GM12891 (cell line): ENCODE measurements around the gene COPS8. TPM values are rescaled to one million over a fixed set of nuclear protein-coding genes. Genes with fewer than 3 reads are reported as not detected.

Source experiments
- DNase-seq: peaks from one replicate; pipeline ENCODE4 v3.0.0; 2011; ENCODE audit warnings: low spot score; ENCODE audit not compliant: insufficient read length
- FAIRE-seq: peaks from 2 replicates; lab custom pipeline; 2011; peaks lifted over from hg19 to GRCh38; lab: Jason Lieb, UNC
- PAX5 ChIP-seq: IDR thresholded peaks from 2 replicates; pipeline ENCODE4 v1.6.1; 2011; ENCODE audit warnings: low read length, moderate library complexity, mild to moderate bottlenecking; ENCODE audit not compliant: insufficient read depth, severe bottlenecking
- POLR2A ChIP-seq: IDR thresholded peaks from 2 replicates; pipeline ENCODE4 v1.6.1; 2011; ENCODE audit warnings: low read depth, low read length, control low read depth
- POLR2AphosphoS5 ChIP-seq: IDR thresholded peaks from 2 replicates; pipeline ENCODE4 v1.6.1; 2011; ENCODE audit warnings: low read depth, low read length, control low read depth
- POU2F2 ChIP-seq: IDR thresholded peaks from 2 replicates; pipeline ENCODE4 v1.6.1; 2011; ENCODE audit warnings: low read depth, mild to moderate bottlenecking, control low read depth, low read length, moderate library complexity
- SPI1 ChIP-seq: IDR thresholded peaks from 2 replicates; pipeline ENCODE4 v1.6.1; 2011; ENCODE audit warnings: low read depth, low read length, control low read depth
- TAF1 ChIP-seq: IDR thresholded peaks from 2 replicates; pipeline ENCODE4 v1.6.1; 2011; ENCODE audit warnings: low read depth, low read length, control low read depth
- polyA plus RNA-seq: library from polyadenylated mRNA; unstranded; fragments of >200 nt; gene quantifications from one replicate; pipeline ENCODE4 v1.2.1, GENCODE V29; 2012; ENCODE audit warnings: low read depth, missing spikeins, inconsistent platforms; ENCODE audit not compliant: missing spikeins

Gene COPS8
- polyA plus RNA-seq: 37.0 TPM

- peak; percentile 99 for FAIRE-seq
- DNase-seq: peak; percentile 90
- TF ChIP-seq TAF1 (peak; percentile 80), POLR2AphosphoS5 (peak; percentile 85), POU2F2 (peak; percentile 73; the same call in 1 of the 2 replicates), SPI1 (no peak), PAX5 (peak; percentile 37), POLR2A (peak; percentile 86)
Measured at GRCh38 chr2:237085248-237086221, at the start of gene COPS8. Gene COPS8, plus strand, starts transcription at chr2:237085889. Its CDS starts 76 bp downstream, at chr2:237085965.

- no peak for DNase-seq
- TF ChIP-seq POU2F2 (no peak), POLR2AphosphoS5 (no peak), PAX5 (no peak), POLR2A (no peak), TAF1 (no peak), SPI1 (no peak)
- no peak for FAIRE-seq
Measured at GRCh38 chr2:237039301-237040031, 46.2 kb upstream of the COPS8 start.

- TF ChIP-seq POLR2A: no peak
- TF ChIP-seq PAX5: no peak
- no peak for TF ChIP-seq TAF1
- no peak for TF ChIP-seq POLR2AphosphoS5
- TF ChIP-seq SPI1: no peak
- TF ChIP-seq POU2F2: no peak
Measured at GRCh38 chr2:237041231-237041630, 44.5 kb upstream of the COPS8 start.

GRCh38 chr2:237042101-237042500 is 43.6 kb upstream of the COPS8 start:
- no peak for FAIRE-seq
- DNase-seq: no peak

More at GRCh38 chr2:237041231-237041630, 44.5 kb upstream of the COPS8 start:
- DNase-seq (no peak), FAIRE-seq (no peak)

GRCh38 chr2:237043866-237044265 is 41.8 kb upstream of the COPS8 start:
- TF ChIP-seq SPI1 (no peak), POLR2AphosphoS5 (no peak), POU2F2 (no peak), POLR2A (no peak), PAX5 (no peak), TAF1 (no peak)
- no peak for FAIRE-seq
- DNase-seq: no peak

More at GRCh38 chr2:237042101-237042500, 43.6 kb upstream of the COPS8 start:
- no peak for TF ChIP-seq POLR2AphosphoS5
- no peak for TF ChIP-seq SPI1
- TF ChIP-seq PAX5: no peak
- TF ChIP-seq POLR2A: no peak
- no peak for TF ChIP-seq POU2F2
- TF ChIP-seq TAF1: no peak

- FAIRE-seq: no peak
- TF ChIP-seq PAX5 (no peak), SPI1 (no peak), POLR2A (no peak), POLR2AphosphoS5 (no peak)
- DNase-seq: no peak
Measured at GRCh38 chr2:237044281-237044680, 41.4 kb upstream of the COPS8 start.

GRCh38 chr2:237045449-237045848 is 40.2 kb upstream of the COPS8 start:
- DNase-seq: no peak
- TF ChIP-seq POLR2A (no peak), POU2F2 (no peak), PAX5 (no peak), SPI1 (no peak), TAF1 (no peak), POLR2AphosphoS5 (no peak)
- no peak for FAIRE-seq

GRCh38 chr2:237048595-237048994 is 37.1 kb upstream of the COPS8 start:
- no peak for DNase-seq
- TF ChIP-seq POU2F2 (no peak), TAF1 (no peak), POLR2A (no peak), PAX5 (no peak), SPI1 (no peak), POLR2AphosphoS5 (no peak)
- FAIRE-seq: no peak
